Loucy (cell line): Measurements from ENCODE around the gene PAX7.

Experiments
- CTCF ChIP-seq: fragments of 200-600 bp; sonication (generic); conservative IDR thresholded peaks from 2 replicates; pipeline ENCODE4 v1.5.1; 2014; ENCODE audit warnings: mild to moderate bottlenecking, antibody characterized with exemption, low read length
- EZH2phosphoT487 ChIP-seq: fragments of 200-600 bp; IDR thresholded peaks from 2 replicates; pipeline ENCODE4 v1.6.1; 2018; ENCODE audit warnings: antibody characterized with exemption, mild to moderate bottlenecking, moderate library complexity, borderline replicate concordance

GRCh38 chr1:18662286-18662639 is 31.6 kb downstream of the PAX7 start:
- TF ChIP-seq CTCF (no peak), EZH2phosphoT487 (no peak)
